Middle frontal gyrus (tissue), 1 donor: Measurements from ENCODE around the gene DLG1.
"Not testable (repeated sequence)": the region's sequence is repeated elsewhere in the genome, so short reads cannot be mapped to it uniquely, and the experiment has no call there.

Experiments
- DNase-seq: peaks from one replicate; pipeline ENCODE4 v3.0.0-alpha.2; 2015; ENCODE audit warnings: low spot score; ENCODE audit errors: extremely low spot score

Gene DLG1

GRCh38 chr3:197111685-197112084, 186.7 kb downstream of the DLG1 start:
- DNase-seq, result no peak

GRCh38 chr3:197105786-197106185, 192.6 kb downstream of the DLG1 start:
- no peak for DNase-seq

DNA sequence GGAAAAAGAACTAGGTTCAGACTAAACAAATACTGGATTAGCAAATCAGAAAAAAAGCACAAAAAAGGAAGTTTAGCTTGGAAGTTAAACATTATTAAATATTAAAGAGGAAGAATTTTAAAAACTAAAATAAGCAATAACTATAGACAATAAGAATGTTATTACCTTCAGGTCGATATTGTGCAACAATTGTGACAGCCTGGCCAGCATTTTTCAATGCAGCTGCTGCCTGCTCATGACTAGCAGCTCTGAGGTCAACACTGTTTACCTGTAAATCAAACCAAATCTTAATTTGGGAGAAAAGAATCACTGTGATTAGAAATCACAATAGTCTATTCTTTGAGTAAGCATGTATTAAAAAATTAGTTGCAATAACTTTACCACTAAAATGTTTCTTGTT, 193.7 kb downstream of the DLG1 start:
- DNase-seq, result no peak

DNA sequence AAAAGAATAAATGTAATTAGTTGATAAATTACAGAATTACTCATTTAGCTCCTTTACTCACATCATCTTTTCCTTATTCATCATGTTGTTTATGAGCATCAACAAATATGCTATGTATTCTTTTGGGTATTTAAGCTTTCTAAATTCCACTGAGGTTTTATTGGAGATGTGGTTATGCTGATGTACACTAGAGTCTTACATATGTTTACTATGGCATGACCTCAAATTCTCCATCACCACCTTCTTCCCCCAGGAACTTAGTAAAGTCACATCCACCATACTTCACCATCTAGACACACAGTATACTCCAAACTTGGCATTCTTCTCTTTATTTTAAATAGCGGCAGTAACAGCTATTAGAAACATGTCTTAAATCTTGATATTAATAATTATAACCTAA, 194.6 kb downstream of the DLG1 start:
- DNase-seq, result no peak

DNA sequence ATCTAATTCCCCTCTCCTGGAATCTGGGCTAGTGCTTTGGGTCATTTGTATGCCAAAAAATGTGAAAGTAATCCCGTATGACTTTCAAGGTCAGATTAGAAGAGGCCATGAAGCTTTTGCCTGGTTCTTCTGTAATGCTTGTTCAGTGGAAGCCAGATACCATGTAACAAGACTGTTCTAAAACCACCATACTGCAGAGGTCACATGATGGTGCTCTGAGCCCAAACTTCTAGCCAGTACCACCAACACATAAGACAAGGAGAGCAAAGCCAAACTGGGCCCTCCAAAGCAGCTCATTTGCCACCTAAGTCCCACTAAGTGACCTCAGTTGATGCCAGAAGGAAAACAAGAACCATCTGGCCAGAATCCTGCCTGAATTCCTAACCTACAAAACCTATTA, 204.5 kb downstream of the DLG1 start:
- DNase-seq, result no peak

DNA sequence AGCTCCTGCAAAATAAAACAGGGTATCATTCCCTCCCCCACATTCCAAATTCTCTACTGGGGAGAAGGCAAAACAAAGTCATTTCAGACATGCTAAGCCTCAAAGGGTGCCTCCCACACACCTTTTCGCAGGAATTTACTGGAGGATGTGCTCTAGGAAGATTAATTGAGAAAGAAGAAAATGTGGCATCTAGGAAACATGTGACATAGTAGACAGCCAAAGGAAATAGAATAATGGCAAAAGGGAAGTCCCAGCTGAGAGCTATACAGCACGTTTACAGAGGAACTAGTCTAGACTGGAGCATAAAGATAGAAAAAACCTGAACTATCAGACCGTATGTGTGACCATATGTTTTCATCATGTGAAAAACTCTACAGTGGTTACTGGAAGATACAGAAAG, 210.0 kb downstream of the DLG1 start:
- DNase-seq, result no peak

DNA sequence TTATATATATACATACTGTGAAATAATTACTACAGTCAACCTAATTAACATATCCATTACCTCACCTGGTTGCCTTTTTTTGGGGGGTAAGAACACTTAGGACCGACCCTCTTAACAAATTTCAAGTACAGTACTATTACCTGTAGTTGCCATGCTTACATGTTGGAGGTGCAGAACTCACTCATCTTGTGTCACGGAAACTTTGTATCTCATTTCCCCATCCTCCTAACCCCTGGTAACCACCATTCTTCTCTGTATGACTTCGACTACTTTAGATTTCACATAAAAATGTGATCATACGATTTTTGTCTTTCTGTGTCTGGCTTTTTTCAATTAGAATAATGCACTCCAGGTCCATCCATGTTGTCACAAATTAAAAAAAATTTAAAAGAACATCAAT, 213.3 kb downstream of the DLG1 start:
- DNase-seq, result no peak

GRCh38 chr3:197083486-197083885, 214.9 kb downstream of the DLG1 start:
- no peak for DNase-seq

DNA sequence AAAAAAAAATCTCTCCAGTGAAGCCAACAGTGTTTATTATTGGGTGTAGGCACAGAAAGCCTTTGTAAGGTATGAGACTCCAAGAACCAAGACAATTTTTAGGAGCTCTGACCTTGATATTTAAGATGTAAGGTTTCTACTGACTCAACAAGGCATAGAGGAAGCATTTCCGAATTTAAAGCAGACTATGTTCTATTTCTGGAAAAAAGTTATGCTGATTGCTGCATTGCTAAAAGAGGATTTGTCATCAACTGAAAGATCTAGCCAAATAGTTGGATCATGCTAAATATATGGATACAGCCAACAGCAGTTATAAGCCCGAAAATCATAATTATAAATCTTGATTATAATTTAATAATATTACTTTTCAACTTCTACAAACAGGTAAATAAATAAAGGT, 215.5 kb downstream of the DLG1 start:
- DNase-seq, result no peak

DNA sequence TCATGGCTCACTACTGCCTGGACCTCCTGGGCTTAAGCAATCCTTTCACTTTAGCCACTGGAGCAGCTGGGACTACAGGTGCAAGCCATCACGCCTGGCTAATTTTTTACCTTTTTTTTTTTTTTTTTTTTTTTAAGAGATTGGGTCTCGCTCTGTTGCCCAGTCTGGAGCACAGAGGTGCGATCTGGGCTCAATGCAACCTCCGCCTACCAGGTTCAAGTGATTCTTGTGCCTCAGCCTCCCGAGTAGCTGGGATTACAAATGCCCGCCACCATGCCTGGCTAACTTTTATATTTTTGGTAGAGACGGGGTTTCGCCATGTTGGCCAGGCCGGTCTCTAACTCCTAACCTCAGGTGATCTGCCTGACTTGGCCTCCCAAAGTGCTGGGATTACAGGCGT, 218.1 kb downstream of the DLG1 start:
- DNase-seq, result no peak

GRCh38 chr3:197076415-197076814, 222.0 kb downstream of the DLG1 start:
- DNase-seq, result no peak

- no peak for DNase-seq
Observed at GRCh38 chr3:197068077-197068476, 230.3 kb downstream of the DLG1 start.

DNA sequence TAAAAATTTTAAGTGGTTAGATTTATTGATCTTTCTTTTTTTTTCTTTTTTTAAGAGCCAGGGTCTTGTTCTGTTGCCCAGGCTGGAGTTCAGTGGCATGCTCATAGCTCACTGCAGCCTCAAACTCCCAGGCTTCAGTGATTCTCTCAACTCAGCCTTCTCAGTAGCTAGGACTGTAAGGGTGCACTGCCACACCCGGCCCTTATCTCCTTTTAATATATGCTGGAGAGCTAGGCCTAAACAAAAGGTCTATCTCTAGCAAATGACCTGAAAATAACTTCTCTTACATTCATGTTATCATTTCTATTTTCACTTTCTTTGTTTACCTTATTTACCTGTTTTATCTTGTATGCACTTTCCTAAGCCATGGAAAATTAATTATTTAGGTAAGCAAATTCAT, 233.6 kb downstream of the DLG1 start:
- no peak for DNase-seq

DNA sequence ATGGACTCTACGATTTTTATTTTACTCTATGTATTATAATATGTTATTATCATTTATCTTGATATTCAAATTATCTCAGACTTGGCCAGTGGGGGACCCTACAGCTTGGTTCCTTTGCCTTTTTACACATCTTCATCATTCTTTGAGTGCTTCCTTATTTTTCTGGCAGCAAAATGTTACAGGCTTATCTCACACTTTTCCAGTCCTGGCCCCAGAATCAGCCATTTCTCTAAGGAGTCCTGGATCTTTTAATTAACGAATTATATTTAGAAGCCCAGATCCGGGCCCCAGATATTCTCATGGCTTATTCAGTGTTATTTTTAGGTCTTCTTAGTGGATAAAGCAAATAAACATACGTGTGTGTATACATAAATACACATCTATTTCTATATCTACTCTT, 236.0 kb downstream of the DLG1 start:
- no peak for DNase-seq

- DNase-seq, result not testable (repeated sequence)
Observed at GRCh38 chr3:197051637-197052036, 246.8 kb downstream of the DLG1 start.

- DNase-seq, result no peak
Observed at GRCh38 chr3:197050511-197050910, 247.9 kb downstream of the DLG1 start.

- DNase-seq, result no peak
Observed at GRCh38 chr3:197042539-197042938, 255.9 kb downstream of the DLG1 start.

- no peak for DNase-seq
Observed at GRCh38 chr3:197041875-197042488, 256.4 kb downstream of the DLG1 start.

DNA sequence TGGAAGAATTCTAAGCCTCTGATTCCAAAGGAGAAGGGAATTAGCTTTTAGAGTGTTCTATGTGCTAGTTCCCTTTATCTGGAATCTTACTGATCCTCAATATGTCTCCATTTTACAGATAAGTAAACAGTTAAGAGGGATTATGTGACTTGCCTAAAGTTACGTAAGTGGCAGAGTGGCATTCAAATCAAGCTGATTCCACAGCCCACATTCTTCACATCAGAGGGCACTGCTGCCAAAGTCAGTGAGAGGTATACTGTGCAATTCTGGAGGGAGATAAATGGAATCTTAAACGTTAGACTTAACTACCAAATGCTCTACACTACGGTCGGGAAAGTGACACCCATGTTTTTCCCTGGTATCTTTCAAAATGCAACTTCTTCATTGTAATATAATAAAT, 257.8 kb downstream of the DLG1 start:
- no peak for DNase-seq

DNA sequence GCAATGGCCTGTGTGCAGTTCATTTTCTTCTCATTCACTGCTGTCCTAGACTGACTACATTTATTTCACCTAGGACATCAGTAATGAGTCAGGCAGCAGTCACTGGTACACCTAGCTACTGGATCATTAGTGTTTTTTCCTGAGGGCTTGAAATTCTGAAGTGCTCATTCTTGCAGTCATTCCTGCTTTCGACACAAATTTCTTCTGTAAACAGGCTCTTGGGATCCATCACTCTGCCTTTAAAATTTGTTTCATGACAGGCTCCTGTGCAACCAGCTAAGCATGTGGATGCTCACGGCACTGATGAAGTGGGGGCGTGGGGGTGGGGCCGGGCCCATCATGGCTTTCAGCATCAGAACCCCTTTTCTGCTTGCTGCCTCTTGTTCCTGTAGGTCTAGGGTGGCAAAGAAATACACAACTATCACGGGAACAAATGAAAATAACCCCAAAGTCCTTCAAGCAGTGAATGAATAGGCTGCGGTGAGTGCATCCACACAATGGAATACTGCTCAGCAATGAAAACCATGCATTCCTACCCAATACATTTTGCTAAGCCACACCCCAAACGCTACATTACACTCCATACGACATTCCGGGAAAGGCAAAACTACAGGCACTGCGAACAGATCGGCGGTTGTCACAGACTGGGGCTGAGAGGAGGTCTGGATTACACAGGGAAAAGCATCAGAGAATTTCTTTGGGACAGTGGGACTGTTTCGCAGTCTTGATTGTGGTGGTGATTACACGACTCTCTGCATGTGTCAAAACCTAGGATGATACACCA, 259.5 kb downstream of the DLG1 start:
- no peak for DNase-seq

DNA sequence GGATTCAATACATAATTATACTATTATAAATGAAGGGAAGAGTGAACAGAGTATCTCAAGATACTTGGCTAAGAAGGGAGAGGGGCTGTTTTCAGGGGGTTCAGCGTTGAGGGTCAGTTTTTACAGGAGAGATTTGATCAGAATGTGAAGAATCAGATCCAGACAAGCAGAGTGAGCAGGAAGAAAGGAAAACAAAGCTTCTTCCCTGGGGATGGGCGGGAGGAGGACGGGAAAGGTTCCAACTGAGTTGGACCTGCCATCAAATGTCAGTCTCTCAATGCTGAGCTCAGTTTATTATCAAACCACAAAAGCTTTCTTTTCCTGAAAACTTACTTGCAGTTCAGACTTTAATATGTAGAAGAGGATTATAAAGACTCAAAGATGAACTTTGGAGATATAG, 262.8 kb downstream of the DLG1 start:
- DNase-seq, result no peak

GRCh38 chr3:197034778-197035177, 263.6 kb downstream of the DLG1 start:
- DNase-seq, result not testable (repeated sequence)

- DNase-seq, result not testable (repeated sequence)
Observed at GRCh38 chr3:197033764-197034163, 264.6 kb downstream of the DLG1 start.
